HS-27A (cell line): Measurements from ENCODE around the gene DHX58.

Experiments used
- DNase-seq: peaks from one replicate; pipeline ENCODE4 v3.0.0-alpha.2; 2012; ENCODE audit warnings: low read depth, missing footprints

DHX58 gene

DNA sequence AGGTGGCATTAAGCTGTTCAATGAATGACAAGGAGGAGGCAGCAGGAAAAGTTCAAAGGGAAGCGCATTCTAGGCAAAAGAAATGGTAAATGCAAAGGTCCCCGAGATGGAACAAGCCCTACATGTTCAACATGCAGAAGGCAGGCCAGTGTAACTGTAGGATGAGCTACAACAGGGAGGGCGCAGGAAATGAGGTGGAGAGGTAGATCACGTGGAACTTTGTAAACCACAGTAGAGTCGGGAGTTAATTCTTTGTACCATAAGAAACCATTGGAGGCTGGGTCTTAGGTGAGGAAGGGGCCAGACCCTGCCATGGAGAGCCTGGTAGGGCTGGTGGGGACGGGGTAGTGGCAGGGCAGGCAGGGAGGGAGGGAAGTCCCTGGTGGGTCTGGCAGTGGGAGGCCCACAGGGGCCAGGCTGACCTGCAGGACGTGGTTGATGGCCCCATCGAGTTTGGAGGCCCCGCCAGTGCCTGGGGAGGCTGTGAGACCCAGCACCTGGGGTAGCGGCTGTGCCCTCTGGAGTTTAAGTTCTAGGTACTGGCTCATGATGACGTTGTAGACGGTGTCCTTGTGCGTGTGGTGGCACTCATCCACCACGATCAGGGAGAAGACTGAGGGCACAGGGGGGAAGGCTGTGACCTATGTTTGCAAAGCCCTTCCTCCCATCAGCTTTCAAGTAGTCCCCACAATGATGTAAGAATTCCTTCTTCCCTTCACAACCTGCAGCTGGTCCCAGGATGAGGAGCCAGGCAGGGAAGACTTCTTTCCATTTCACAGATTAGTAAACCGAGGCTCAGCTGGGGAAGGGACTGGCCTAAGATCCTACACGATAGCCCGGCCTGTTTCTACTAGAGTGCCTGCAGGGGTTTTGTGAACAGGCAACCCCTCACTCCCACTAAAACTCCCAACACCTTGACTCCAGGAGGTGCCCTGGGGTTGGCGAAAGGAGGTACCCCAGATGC, 1.9 kb downstream of the DHX58 start:
- DNase-seq = no peak

DNA sequence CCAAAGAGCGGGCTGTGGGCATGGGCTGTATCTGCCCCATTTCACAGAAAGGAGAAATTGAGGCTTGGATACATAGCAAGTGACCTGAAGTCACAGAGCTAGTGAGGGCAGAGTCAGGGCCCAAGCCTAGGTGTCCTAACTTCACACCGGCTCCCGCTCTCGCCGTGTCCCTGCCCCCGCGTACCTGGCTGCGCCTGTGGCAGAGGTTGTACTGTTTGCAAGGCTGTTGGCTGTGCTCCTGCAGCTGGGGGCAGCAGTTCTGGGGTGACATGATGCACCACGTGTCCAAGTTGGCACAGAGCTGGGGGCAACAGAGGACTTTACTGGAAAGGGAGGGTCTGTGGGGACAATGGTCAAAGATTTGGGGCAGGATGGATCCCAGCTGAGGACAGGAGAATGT, 3.4 kb downstream of the DHX58 start:
- no peak for DNase-seq

DNA sequence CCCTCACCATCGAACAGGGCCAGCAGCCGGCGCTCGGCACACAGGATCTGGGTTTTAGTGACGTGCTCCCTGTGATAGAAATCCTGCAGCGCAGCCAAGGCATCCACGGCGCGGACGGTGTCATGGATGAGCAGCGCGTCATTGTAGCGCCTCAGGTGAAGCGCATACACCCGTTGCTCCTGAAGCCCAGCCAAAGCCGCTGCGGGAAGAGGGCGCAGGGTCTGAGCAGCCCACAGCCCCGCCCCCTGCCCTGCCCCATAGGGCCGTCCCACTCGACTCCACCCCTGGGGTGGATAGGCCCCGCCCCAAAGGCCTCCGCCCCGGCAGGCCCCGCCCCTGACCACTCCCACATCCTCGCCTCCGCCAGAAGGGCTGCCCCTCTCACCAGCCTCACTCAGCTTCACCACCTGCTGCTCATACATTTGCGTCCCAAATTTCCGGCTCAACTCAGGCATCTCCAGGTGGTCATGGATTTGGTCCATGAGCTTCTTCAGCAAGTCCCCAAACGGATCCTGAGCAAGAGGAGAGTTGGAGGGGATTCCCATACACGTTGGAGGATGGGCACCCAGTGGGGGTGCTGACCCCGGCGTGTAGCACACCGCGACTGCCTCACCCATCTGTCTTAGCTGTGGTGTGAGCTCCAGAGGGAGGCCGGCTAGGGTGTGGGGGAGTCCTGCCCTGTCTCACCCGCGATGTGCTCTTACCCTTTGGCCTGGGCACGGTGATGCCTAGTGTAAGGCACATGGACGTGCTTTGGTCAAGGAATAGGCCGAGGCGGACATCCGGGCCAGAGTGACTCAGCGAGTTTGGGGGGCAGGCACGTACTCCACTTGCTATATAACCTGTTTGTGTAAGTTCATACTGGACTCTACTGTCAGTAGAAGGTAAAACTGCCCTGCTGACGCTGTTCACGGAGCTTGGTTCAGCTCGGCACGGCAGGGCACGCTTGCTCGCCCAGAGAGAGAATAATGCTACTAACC, 4.6 kb downstream of the DHX58 start:
- no peak for DNase-seq

DNA sequence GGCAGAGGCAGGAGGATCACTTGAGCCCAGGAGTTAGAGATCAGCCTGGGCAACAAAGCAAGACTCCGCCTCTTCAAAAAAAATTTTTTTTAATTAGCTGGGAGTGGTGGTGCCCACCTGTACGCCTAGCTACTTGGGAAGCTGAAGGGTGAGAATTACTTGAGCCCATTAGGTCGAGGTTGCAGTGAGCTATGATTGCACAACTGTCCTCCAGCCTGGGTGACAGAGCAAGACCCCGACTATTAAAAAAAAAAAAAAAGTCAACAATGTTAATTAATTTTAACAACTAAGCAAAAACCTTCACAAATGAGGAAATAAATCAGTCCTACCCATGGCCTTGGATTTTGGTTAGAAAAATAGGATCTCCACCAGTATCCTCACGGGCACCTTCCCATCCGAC, 5.4 kb downstream of the DHX58 start:
- DNase-seq = no peak

DNA sequence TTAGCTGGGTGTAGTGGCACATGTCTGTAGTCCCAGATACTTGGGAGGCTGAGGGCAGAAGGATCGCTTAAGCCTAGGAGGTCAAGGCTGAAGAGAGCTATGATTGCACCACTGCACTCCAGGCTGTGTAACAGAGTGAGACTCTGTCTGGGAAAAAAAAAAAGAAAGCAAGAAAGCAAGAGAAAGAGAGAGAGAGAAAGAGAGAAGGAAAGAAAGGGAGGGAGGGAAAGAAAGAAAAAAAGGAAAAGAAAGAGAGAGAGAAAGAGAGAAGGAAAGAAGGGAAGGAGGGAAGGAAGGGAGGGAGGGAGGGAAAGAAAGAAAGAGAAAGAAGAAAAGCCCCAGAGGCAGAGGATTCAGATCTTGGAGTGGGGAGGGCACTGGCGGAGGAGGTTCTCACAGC, 6.5 kb downstream of the DHX58 start:
- DNase-seq = no peak

DNA sequence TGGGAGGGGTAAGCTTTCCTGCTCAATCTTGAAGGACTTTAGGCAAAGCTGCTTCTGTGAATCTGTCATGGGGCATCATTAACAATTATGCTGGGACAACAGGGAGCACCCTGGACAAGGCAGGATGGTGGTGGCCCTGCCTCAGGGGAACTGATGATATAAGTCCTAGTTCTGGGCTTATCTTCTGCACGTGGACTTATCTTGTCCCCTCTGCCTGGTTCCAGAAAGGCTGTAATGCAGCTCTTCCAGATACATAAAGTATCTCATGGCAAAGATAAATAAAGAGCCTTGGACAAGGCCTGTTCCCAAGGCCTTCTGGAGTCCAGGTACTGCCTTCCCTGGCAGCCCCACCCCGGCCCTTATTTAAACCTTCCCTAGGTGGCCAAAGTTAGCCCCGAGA, 8.2 kb downstream of the DHX58 start:
- DNase-seq = no peak

DNA sequence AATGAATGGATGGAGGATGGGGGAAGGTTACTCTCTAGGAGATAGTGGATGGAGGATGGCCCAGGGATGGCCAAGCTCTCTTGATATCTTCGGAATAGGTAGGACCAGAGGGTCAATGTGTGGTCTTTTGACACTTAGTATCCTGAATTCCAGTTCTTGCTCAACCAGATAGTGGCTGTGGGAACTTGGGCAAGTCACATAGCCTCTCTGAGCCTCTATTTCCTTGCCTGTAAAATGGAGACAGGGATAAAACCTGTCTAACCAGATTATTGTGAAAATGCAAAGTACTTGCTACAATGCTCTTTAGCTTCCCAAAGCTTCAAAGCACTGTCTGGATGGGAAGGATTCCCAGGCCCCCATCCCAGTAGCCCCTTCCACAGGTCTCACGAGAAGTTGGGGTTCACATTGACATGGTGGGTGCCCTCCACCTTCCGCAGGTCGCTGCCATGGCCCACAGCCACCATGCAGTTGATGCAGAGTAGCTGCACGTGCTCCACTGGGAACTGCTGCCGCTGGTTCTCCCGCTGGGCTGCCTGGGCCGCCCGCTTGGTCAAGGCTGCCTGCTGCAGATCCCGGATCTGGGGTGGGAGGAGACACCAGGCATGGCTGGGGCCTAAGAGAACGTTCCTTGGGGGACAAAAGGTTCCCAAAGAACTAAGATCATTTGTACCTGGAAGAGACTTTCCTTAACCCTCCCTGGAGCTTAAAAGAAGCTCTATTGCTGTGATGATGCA, 9.1 kb downstream of the DHX58 start:
- no peak for DNase-seq

DNA sequence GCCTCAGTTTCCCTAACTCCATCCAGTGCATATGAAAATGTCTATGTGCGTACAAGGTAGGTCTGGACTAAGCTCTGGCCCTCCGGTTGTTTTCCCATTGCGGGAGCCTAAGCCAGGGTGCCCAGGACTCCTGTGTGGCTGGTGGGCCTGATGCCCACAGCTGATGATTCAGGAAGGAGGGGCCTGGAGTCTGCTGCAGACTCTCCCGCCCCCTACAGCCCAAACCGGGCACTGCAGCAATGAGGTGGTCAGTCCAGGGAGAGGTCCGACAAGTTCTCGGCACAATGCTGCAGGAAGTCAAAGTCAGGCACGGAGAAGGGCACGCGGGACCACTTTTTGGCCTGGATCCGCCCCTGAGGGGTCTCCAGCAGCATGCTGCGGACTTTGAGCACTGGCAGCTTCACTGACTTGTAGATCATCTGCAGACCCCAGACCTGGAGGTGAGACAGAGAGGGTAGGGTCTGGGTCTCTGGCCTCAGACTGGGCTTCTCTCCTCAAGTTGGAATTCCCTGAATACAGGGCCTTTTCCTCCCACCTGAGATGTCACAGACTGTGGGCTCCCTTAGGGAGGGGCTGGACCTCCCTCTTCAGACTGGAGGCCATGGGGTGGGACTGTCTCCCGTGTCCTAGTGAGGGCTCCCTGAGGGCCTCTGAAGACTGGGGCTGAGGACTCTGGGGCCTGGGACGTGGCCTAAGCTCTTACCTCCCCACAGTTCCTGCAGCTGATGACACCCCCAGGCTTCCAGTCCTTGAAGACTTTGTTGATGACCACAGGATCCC, 10.8 kb downstream of the DHX58 start:
- DNase-seq = no peak

DNA sequence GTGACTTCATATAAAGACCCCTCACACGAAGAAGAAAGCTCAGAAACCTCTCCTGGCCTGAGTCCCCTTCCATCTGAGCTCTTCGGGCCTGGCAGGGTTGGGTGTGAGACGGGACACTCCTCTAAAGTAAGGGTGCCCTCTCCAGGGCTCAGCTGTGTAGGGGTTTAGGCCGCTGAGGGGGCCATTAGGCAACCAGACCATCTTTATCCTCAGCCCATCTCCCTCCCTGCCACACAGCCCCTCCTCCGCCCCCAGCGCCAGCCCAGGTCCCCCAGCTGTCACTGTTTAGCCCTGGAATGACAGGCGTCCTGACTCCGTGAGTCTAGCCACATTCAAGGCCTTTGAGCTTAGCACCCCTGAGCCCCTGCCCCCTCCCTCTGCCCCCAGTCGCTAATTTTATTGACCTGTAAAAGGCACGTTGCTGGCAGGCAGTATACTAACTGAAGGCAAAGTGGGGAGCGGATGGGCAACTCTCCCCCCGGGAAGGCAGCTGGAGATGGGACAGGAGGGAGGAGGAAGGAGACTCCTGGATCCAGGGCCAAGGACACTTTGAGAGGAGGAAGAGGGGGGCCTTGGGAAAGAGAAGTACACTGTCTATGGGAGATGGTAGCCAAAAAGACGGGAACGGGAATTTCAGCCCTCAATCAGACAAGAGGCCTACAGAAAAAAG, 13.6 kb downstream of the DHX58 start:
- DNase-seq = no peak

DNA sequence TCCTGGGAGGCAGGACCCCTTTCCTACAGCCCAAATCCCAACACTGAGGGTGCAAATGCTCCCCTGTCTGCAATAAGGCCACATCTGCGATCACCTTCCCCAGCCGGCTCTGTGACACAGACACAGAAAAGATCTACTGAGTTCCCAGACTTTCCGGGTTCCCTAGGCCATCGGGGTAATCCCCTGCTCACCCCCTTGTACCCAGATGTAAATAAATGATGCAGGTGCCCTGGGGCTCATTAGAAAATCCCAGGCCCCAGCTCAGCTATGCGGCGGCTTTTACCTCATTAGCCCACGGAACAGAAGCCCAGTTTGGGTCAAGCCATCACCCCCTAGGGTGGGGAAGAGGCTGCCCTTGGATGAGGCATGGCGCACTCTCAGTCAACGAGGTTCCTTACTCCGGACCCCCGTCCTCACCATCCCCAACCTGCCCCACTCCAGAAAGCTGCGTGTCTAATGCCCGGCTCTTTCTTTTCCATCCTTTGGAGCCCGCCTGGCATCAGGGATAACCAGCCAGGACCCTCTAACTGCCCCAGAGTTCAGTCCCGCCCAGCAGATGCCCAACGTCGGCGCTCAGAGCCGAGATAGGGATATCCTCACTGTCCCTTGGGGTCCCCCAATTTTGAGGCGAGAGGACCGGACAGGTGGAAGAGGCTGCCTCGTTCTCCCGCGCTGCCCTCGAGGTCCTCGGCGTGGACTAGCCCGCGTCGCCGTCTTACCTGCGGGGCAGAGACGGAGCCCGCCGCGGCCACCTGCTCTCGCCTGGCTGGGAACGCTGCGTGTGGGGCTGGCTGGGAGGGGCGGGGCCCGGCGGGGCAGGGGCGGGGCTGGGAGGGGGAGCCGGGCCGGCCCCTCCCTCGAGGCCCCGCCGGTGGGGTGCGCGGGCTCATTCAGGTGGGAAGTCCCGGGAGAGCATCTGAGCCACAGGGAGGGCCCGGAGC, 14.6 kb downstream of the DHX58 start, which contains the start of gene ZNF385C:
ZNF385C (minus strand) TSS at position 783 of the 941 bp plus-strand sequence. CDS start 35,417 bp downstream, outside the sequence.
- no peak for DNase-seq

DNA sequence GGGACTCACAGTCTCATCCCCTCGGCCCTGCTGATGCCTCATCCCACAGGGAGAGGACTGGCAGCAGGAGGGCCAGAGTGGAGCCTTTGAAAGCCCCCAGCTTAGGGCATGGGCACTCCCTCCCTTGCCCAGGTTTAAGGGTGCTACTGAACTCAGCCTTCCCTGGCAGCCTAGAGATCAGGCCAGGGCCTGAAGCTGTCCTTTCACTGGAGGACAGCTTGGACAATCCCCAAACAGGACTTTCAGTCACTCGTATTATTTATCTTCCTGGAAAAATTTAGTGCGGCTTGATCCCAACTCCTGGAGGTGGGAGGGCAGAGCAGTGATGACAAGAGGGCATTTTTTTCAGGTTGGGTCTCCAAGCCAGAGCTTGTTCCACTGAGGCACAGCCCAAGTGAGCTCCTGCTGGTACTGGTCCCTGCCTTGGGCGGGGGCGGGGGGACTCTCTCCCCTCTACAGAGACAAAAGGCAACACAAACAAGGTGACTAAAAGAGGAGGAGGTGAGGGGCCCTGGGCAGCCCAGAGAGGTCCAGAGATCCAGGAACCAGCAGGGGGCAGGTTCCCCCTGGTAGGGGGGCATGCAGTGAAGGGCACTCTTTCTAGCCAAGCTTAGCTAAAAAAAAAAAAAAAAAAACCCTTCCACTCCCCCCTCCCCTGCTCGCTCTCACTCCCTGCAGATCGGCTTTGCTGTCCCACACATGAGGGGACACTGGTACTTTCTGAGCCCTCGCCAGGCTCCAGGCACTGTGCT, 16.0 kb downstream of the DHX58 start:
- DNase-seq = no peak

DNA sequence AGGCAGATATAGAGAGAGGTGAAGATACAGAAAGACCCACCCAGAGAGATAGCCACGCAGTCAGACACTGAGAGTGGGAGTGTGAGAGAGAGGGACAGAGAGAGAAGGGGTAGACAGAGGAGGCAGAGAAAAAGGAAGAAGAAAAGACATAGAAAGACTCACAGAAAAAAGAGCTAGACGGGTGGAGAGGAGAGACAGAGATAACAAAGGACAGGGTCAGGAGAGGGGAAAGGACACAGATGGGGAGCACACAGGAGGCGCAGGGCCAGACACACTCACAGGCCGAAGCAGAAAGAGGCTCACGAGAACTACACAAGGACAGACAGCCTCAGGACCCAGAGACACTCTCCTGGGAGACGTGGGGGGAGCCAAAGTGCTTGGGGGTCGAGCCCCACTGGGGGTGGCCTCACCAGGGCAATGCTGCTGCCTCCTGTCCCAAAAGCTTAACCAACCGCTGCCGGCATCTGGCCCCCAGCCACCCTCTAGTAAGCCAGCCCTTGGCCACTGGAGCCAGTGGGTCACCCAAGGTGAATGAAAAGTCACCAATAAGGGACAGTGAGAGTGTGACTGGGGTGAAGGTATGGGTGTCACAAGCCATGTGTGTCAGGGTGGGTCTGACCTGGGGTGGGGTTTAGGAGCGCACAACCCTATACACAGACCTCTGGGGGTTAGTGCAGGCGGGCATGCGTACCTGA, 18.0 kb downstream of the DHX58 start:
- no peak for DNase-seq

DNA sequence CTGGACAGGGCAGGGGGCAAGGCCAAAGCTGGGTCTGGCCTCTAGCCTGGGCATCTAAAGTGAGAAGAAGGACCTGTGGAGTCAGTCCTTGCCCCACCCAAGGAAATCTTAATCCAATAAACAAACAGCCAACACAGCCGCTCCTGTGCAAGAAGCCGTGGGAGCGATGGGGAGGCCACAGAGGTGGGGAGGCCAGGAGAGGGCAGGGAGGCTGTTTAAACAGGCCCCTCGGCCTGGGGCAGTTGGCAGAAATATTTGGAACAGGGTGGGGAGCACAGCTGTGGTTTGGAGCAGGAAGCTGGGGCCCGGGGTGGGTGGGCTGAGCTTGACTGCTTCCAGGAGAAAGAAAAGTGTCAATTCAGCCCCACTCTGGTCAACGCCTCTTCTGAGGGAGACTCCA, 19.6 kb downstream of the DHX58 start:
- no peak for DNase-seq

DNA sequence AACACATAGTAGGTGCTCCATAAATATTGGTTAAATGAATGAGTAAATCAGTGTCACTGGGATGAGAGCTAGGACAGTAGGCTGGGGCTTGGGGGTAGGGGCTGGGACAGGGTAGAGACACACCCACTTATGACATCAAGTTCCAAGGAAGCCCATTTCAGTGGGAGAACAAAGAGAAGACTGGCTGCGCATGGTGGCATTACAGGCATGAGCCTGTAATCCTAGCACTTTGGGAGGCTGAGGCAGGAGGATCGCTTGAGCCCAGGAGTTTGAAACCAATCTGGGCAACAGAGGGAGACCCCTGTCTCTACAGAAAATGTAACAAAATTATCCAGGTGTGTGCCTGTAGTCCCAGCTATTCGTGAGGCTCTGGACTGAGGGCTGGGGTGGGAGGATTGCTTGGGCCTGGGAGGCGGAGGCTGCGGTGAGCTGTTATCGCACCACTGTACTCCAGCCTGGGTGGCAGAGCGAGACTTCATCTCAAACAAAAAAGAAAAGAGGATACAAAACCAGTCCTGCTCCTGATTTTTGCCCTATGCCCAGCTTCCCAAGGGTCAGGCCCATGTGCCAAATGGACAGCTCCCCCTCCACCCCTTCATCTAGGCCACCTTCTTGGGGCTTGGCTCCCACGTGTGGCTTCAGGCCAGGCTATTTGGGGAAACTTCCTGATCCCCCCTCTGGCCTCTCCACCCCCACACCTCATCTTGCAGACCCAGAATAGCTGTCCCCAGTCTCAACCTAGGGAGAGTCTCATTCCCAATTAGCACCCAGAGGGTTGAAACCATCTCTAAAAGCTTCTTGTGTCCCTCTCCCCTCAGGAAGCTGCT, 21.3 kb downstream of the DHX58 start:
- DNase-seq = no peak

DNA sequence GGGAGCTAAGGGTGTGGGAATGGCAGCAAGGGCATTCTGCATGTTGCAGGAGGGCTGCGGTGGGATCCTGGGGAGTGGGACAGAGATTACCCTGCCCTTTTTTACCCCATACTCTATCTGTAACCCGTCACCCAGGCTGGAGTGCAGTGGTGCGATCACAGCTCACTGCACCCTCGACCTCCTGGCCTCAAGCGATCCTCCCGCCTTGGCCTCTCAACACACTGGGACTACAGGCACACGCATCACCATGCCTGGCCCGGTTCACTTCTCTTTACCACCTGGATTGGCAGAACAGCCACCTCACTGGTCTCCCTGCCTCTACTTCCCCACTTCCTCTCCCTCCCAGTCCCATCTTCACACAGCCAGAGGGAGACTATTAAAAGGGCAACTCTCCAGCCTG, 23.8 kb downstream of the DHX58 start:
- DNase-seq = no peak

DNA sequence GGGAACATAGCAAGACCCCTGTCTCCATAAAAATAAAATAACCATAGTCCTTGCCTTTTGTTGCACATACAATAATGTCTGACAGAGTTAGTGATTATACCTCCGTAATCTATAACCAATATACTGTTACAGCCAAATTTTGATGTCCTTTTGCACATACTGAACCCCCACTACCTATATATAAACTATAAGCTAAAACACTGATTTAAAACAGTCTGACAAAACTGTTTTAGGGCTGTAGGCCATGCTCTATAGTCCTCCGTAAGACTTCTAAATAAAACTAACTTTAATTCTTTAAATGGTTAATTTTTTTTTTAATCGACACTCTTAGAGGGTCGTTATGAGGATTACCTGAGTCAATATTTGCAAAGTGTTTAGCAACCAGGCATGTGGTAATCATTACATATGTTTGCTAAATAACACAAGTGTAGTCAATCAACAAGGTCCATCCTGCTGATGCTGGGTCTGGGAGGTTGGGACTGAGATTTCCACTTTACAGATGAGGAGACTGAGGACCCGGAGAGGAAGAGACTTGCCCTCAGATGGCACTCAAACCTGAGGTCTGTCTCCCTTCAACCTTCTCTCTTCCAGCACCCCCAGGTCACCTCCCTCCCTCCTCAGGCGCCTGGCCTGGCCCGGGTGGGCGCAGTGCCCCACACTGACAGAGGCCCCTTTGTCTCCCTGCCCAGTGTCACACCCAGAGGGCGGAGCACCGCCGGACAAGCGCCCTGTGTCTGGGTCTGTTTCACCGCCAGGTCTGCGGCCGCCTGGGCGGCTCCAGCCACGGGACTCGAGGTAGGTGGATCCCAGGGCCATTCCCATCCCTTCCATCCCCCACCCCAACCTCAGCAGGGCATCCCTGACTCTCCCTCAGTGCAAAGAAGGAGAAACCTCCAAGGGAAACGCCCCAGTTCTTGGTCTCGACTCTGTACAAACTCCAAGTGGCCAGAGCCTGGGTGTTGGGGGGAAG, 24.5 kb downstream of the DHX58 start:
- no peak for DNase-seq
